Measurements from ENCODE around the gene PTPRG. TPM values are rescaled to one million over a fixed set of nuclear protein-coding genes. Genes with fewer than 3 reads are reported as not detected.

PTPRG gene
- total RNA-seq, 1 experiment from 2014 or later = 69.3 TPM

- Mint-ChIP-seq H3K4me3 (no peak overlapping the region), H3K27ac (no peak overlapping the region), H3K27me3 (ENCODE audit: low read depth) (no peaks in the 10 kb centered on the region; the same call in 1 of the 2 replicates), H3K36me3 (ENCODE audit: insufficient read depth in 1 of 3, low read depth in 3 of 3) (no peaks in the 10 kb centered on the region), H3K9me3 (no peaks in the 10 kb centered on the region), H3K4me1 (peaks cover 0 to 3% of the 10 kb centered on the region in 2 experiments; a peak in 2 of 4 replicates)
- DNase-seq = no peak
- no peak overlapping the region for H4K5ac ChIP-seq (ENCODE audit: insufficient read length, low read depth, low read length)
- H4K91ac ChIP-seq (ENCODE audit: insufficient read length, low read depth, low read length) = no peak overlapping the region
- no peak overlapping the region for H3T11ph ChIP-seq (ENCODE audit: low read length)
- H3K27me3 ChIP-seq (ENCODE audit: insufficient read depth, low read length) = no peaks in the 10 kb centered on the region
- no peaks in the 10 kb centered on the region for H3K23me2 ChIP-seq (ENCODE audit: insufficient read length, low read depth, low read length, poor library complexity, severe bottlenecking)
- H4K8ac ChIP-seq (replicated peaks; ENCODE audit: insufficient read length, low read depth, low read length) = no peak overlapping the region
- H2BK20ac ChIP-seq (ENCODE audit: low read depth, low read length, poor library complexity, severe bottlenecking) = no peak overlapping the region
- H3K4ac ChIP-seq (ENCODE audit: low read depth, low read length) = no peak overlapping the region
- H3K79me1 ChIP-seq (ENCODE audit: insufficient read depth, low read depth, low read length, poor library complexity, severe bottlenecking) = peaks cover 4% of the 10 kb centered on the region
- no peak for TF ChIP-seq CTCF (conservative IDR thresholded peaks at IDR 0.05)
- no peaks in the 10 kb centered on the region for H4K20me1 ChIP-seq (ENCODE audit: control insufficient read depth, insufficient read depth, insufficient read length)
- H3K9me3 ChIP-seq (ENCODE audit: control insufficient read depth, low read depth, low read length) = no peaks in the 10 kb centered on the region
- H2BK5ac ChIP-seq (ENCODE audit: insufficient read length, low read length) = no peak overlapping the region
- H2AK5ac ChIP-seq (ENCODE audit: insufficient read length, low read length) = no peak overlapping the region
- WGBS (ENCODE audit: extremely low coverage, insufficient read length, low lambda C conversion rate) = no CpG with 5 or more reads among the region's 5 CpGs
- no peak overlapping the region for H3K4me2 ChIP-seq (ENCODE audit: insufficient read depth, insufficient read length, low read length)
- no peaks in the 10 kb centered on the region for H3K4me1 ChIP-seq (ENCODE audit: insufficient read depth, low read length)
- H3K23ac ChIP-seq (ENCODE audit: insufficient read length, low read depth, low read length) = no peak overlapping the region
- H3K79me2 ChIP-seq (ENCODE audit: insufficient read depth, low read length) = no peaks in the 10 kb centered on the region
- no peak overlapping the region for H3K27ac ChIP-seq (ENCODE audit: insufficient read length, low read depth, low read length)
- no peak overlapping the region for H3K18ac ChIP-seq (ENCODE audit: insufficient read length, low read depth, low read length)
- no peak overlapping the region for H2AFZ ChIP-seq (ENCODE audit: low read length)
- no peak overlapping the region for H3K9ac ChIP-seq (ENCODE audit: extremely low read depth, insufficient read length, low read length)
- no peak overlapping the region for H3K56ac ChIP-seq (ENCODE audit: insufficient read length, low read depth, low read length)
- no peak overlapping the region for H2BK15ac ChIP-seq (ENCODE audit: low read depth, low read length)
- H2BK120ac ChIP-seq (ENCODE audit: low read depth, low read length, poor library complexity, severe bottlenecking) = no peak overlapping the region
- no peak overlapping the region for H3K14ac ChIP-seq (ENCODE audit: insufficient read depth, low read length)
- H2BK12ac ChIP-seq (ENCODE audit: insufficient read length, low read depth, low read length) = no peak overlapping the region
Observed at GRCh38 chr3:62094461-62094860, 533.1 kb downstream of the PTPRG start.
